GM12872 (cell line): ENCODE measurements around the gene SNAPIN.

Experiments used
- CTCF ChIP-seq: IDR thresholded peaks from 3 replicates; pipeline ENCODE4 v1.5.1; 2011; ENCODE audit warnings: low read depth, mild to moderate bottlenecking, low read length, moderate library complexity; ENCODE audit not compliant: insufficient read depth

The SNAPIN gene

GRCh38 chr1:153685544-153686340 lies 27.2 kb downstream of the SNAPIN start:
- TF ChIP-seq CTCF, result no peak

GRCh38 chr1:153687346-153688125 lies 29.0 kb downstream of the SNAPIN start:
- no peak for TF ChIP-seq CTCF

- no peak for TF ChIP-seq CTCF
These were observed 29.8 kb downstream of the SNAPIN start for GRCh38 chr1:153688276-153688675.

- no peak for TF ChIP-seq CTCF
These were observed 30.3 kb downstream of the SNAPIN start for GRCh38 chr1:153688736-153689328.

GRCh38 chr1:153693466-153693865 lies 35.0 kb downstream of the SNAPIN start:
- TF ChIP-seq CTCF, result no peak

GRCh38 chr1:153696741-153697140 lies 38.2 kb downstream of the SNAPIN start:
- no peak for TF ChIP-seq CTCF
